ENCODE data around the gene ZFP1. TPM values are rescaled to one million over a fixed set of nuclear protein-coding genes. Genes with fewer than 3 reads are reported as not detected.

Gene ZFP1
- polyA plus RNA-seq, 2 of the 4 experiments (the other 2 are of a cell fraction) = 14.4 to 16.1 TPM

DNA sequence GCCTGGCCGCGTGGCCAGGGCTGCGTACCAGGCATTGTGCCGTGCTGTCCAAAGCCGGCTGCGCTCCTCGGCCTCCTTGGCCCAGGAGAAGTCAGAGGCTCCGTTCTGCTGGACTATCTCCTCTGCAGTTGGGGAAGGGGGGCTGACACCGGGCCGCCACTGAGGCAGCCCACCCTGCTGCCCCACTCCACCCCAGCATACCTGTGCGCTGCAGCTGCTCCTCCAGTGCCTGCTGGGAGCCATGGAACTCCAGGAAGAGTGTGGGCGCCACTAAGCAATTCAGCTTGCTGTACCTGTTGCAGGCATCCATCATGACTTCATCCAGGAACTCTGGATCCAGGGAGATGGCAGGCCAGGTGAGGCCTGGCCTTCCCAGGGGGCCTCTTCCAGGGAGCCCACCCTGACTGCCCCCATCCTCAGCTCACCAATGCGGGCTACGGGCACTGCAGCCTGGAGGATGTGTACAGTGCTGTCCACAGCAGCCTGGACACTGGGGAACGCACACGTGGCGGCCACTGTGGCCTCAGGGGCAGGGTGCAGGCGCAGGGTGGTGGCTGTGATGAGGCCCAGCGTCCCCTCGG lies 34.7 kb upstream of the ZFP1 start (continued):
- TF ChIP-seq, protein P1, sequence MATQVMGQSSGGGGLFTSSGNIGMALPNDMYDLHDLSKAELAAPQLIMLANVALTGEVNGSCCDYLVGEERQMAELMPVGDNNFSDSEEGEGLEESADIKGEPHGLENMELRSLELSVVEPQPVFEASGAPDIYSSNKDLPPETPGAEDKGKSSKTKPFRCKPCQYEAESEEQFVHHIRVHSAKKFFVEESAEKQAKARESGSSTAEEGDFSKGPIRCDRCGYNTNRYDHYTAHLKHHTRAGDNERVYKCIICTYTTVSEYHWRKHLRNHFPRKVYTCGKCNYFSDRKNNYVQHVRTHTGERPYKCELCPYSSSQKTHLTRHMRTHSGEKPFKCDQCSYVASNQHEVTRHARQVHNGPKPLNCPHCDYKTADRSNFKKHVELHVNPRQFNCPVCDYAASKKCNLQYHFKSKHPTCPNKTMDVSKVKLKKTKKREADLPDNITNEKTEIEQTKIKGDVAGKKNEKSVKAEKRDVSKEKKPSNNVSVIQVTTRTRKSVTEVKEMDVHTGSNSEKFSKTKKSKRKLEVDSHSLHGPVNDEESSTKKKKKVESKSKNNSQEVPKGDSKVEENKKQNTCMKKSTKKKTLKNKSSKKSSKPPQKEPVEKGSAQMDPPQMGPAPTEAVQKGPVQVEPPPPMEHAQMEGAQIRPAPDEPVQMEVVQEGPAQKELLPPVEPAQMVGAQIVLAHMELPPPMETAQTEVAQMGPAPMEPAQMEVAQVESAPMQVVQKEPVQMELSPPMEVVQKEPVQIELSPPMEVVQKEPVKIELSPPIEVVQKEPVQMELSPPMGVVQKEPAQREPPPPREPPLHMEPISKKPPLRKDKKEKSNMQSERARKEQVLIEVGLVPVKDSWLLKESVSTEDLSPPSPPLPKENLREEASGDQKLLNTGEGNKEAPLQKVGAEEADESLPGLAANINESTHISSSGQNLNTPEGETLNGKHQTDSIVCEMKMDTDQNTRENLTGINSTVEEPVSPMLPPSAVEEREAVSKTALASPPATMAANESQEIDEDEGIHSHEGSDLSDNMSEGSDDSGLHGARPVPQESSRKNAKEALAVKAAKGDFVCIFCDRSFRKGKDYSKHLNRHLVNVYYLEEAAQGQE (IDR thresholded peaks at IDR 0.05) = no peak
- TF ChIP-seq, protein P2, sequence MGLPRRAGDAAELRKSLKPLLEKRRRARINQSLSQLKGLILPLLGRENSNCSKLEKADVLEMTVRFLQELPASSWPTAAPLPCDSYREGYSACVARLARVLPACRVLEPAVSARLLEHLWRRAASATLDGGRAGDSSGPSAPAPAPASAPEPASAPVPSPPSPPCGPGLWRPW (IDR thresholded peaks at IDR 0.05) = no peak
- no peak for TF ChIP-seq PHF8 (IDR thresholded peaks at IDR 0.05; ENCODE audit: borderline replicate concordance, low read depth)
- no peak for TF ChIP-seq NR3C1 (IDR thresholded peaks at IDR 0.05)
- no peak for TF ChIP-seq RCOR1 (IDR thresholded peaks at IDR 0.05; ENCODE audit: low read depth, low read length)
- no peak for TF ChIP-seq RAD21 (conservative IDR thresholded peaks at IDR 0.05 in 1 of 2, IDR thresholded peaks at IDR 0.05 in 1 of 2)
- no peak for TF ChIP-seq EHMT2 (IDR thresholded peaks at IDR 0.05; ENCODE audit: low read depth)
- TF ChIP-seq, protein P3, sequence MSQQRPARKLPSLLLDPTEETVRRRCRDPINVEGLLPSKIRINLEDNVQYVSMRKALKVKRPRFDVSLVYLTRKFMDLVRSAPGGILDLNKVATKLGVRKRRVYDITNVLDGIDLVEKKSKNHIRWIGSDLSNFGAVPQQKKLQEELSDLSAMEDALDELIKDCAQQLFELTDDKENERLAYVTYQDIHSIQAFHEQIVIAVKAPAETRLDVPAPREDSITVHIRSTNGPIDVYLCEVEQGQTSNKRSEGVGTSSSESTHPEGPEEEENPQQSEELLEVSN (IDR thresholded peaks at IDR 0.05; ENCODE audit: borderline replicate concordance, low read depth) = no peak

DNA sequence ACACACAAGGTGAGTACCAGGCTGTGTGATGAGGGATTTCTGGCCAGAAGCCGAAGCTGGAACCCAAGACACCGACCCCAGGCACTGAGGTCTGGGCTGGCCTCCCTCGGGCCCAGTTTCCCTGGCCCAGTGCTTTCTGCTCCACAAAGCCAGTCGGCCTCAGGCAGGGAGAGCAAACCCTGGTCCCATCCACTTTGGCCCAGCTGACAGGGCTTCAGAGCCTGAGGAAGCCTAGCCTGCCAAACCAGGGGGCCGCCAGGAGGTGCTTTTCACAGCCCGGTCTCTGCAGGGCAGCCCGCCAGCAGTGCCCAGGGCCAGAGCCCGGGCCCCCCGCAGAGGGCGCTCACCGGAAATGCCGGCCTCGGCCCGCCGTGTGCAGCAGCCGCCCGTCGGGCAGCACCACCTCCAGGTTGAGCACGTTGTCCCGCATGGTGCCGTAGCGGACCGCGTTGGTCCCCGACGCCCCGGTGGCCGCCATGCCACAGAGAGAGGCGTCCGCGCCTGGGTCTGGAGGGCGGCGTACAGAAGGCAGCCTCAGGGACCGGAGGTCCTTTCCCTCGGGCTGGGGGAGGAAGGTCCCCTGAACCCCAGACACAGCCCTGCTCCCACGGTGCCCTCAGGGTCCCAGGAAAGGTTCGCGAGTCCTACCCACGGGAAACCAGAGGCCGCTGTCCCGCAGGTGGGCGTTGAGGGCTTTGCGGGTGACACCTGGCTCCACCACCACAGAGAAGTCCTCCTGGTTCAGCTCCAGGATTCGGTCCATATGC lies 34.0 kb upstream of the ZFP1 start:
- 96% methylated on average over 14 of the region's 44 CpGs for WGBS (ENCODE audit: missing lambda C conversion rate)
- Histone ChIP-seq H3K4me2 (no peak overlapping the region), H3K9me3 (no peaks in the 10 kb centered on the region), H3K4me1 (peaks cover 32% of the 10 kb centered on the region), H3K27ac (no peak overlapping the region), H3K4me3 (no peak overlapping the region)
- POLR2A ChIA-PET = no interaction called here
- DNase-seq (ENCODE audit: low read depth in 1 of 2, low spot score in 1 of 2) (no peak), FAIRE-seq (no peak), ATAC-seq (no peak)
- TF ChIP-seq, protein P4, sequence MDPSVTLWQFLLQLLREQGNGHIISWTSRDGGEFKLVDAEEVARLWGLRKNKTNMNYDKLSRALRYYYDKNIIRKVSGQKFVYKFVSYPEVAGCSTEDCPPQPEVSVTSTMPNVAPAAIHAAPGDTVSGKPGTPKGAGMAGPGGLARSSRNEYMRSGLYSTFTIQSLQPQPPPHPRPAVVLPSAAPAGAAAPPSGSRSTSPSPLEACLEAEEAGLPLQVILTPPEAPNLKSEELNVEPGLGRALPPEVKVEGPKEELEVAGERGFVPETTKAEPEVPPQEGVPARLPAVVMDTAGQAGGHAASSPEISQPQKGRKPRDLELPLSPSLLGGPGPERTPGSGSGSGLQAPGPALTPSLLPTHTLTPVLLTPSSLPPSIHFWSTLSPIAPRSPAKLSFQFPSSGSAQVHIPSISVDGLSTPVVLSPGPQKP (IDR thresholded peaks at IDR 0.05; ENCODE audit: low read depth, low read length) = no peak
- no peak for TF ChIP-seq RAD21 (conservative IDR thresholded peaks at IDR 0.05 in 1 of 2, IDR thresholded peaks at IDR 0.05 in 1 of 2)
- no peak for TF ChIP-seq KDM1A (IDR thresholded peaks at IDR 0.05; ENCODE audit: low read depth)
- TF ChIP-seq PHF8 (IDR thresholded peaks at IDR 0.05; ENCODE audit: borderline replicate concordance, low read depth) = no peak
- TF ChIP-seq FOSL2 (IDR thresholded peaks at IDR 0.05) = no peak
- TF ChIP-seq FOSL2 (CRISPR knock-in tag; IDR thresholded peaks at IDR 0.05) = no peak
- TF ChIP-seq HOXA7 (CRISPR knock-in tag; IDR thresholded peaks at IDR 0.05) = no peak
- no peak for TF ChIP-seq HDAC2 (IDR thresholded peaks at IDR 0.05)
- no peak for TF ChIP-seq JUN (IDR thresholded peaks at IDR 0.05)
- TF ChIP-seq RARB (CRISPR knock-in tag; IDR thresholded peaks at IDR 0.05) = no peak
- no peak for TF ChIP-seq ZNF302 (CRISPR knock-in tag; IDR thresholded peaks at IDR 0.05)
- no peak for TF ChIP-seq JUNB (IDR thresholded peaks at IDR 0.05)
- TF ChIP-seq SMC3 (IDR thresholded peaks at IDR 0.05) = no peak
- TF ChIP-seq EHMT2 (IDR thresholded peaks at IDR 0.05; ENCODE audit: low read depth) = no peak
- TF ChIP-seq MAFK (IDR thresholded peaks at IDR 0.05; ENCODE audit: partially characterized antibody) = no peak
- no peak for TF ChIP-seq GATA3 (IDR thresholded peaks at IDR 0.05; ENCODE audit: borderline replicate concordance)
- no peak for TF ChIP-seq NFE2L2 (conservative IDR thresholded peaks at IDR 0.05; ENCODE audit: low read length)
- no peak for TF ChIP-seq TP53 (CRISPR knock-in tag; IDR thresholded peaks at IDR 0.05)
- no peak for TF ChIP-seq CHD2 (IDR thresholded peaks at IDR 0.05; ENCODE audit: low read length, partially characterized antibody)
- CTCF ChIA-PET = interaction anchor here (3.7 to 13.4 kb wide), 2 partner anchors 119 to 128 kb away, joined by 41 to 252 read pairs; partner anchors contain the start of genes WDR59 and ZNRF1

Measured in A549 (cell line).